Epithelial cell of prostate (primary cell): ENCODE results near the gene DPF3.
"Not testable (repeated sequence)": the region's sequence is repeated elsewhere in the genome, so short reads cannot be mapped to it uniquely, and the experiment has no call there.

Experiments used
- DNase-seq: peaks from one replicate; pipeline ENCODE4 v3.0.0-alpha.2; 2011; ENCODE audit warnings: low read depth, low spot score
- H3K27ac ChIP-seq: fragments of 450-650 bp; 2 replicates; pipeline ENCODE4 v1.5.1; 2017; ENCODE audit warnings: mild to moderate bottlenecking

Gene DPF3

GRCh38 chr14:72748921-72749320, 145.0 kb downstream of the DPF3 start:
- not testable (repeated sequence) for H3K27ac ChIP-seq, DNase-seq

- DNase-seq, result no peak
- no peak overlapping the region for H3K27ac ChIP-seq
Measured at GRCh38 chr14:72747652-72748051, 146.2 kb downstream of the DPF3 start.

GRCh38 chr14:72745991-72746980, 147.6 kb downstream of the DPF3 start:
- DNase-seq, result no peak
- no peak overlapping the region for H3K27ac ChIP-seq

- H3K27ac ChIP-seq, result no peak overlapping the region
- no peak for DNase-seq
Measured at GRCh38 chr14:72745546-72745945, 148.4 kb downstream of the DPF3 start.

- DNase-seq, result no peak
- H3K27ac ChIP-seq, result no peak overlapping the region
Measured at GRCh38 chr14:72744416-72745120, 149.3 kb downstream of the DPF3 start.

GRCh38 chr14:72743626-72744025, 150.3 kb downstream of the DPF3 start:
- H3K27ac ChIP-seq, result no peak overlapping the region
- no peak for DNase-seq

- DNase-seq, result no peak
- no peak overlapping the region for H3K27ac ChIP-seq
Measured at GRCh38 chr14:72742838-72743195, 151.1 kb downstream of the DPF3 start.

- DNase-seq, result no peak
- H3K27ac ChIP-seq, result no peak overlapping the region
Measured at GRCh38 chr14:72742118-72742837, 151.6 kb downstream of the DPF3 start.

- no peak overlapping the region for H3K27ac ChIP-seq
- no peak for DNase-seq
Measured at GRCh38 chr14:72741826-72742117, 152.1 kb downstream of the DPF3 start.

GRCh38 chr14:72740966-72741825, 152.7 kb downstream of the DPF3 start:
- no peak for DNase-seq
- H3K27ac ChIP-seq, result no peak overlapping the region

GRCh38 chr14:72740504-72740961, 153.4 kb downstream of the DPF3 start:
- H3K27ac ChIP-seq, result no peak overlapping the region
- DNase-seq, result no peak

- no peak for DNase-seq
Measured at GRCh38 chr14:72739446-72740405, 154.2 kb downstream of the DPF3 start.

GRCh38 chr14:72738161-72738611, 155.7 kb downstream of the DPF3 start:
- DNase-seq, result no peak
- no peak overlapping the region for H3K27ac ChIP-seq

More at GRCh38 chr14:72739446-72740405, 154.2 kb downstream of the DPF3 start:
- H3K27ac ChIP-seq, result no peak overlapping the region

- no peak for DNase-seq
- no peak overlapping the region for H3K27ac ChIP-seq
Measured at GRCh38 chr14:72737560-72737943, 156.3 kb downstream of the DPF3 start.

- no peak overlapping the region for H3K27ac ChIP-seq
- DNase-seq, result no peak
Measured at GRCh38 chr14:72736786-72737559, 156.9 kb downstream of the DPF3 start.

- no peak for DNase-seq
- H3K27ac ChIP-seq, result no peak overlapping the region
Measured at GRCh38 chr14:72736308-72736707, 157.6 kb downstream of the DPF3 start.

GRCh38 chr14:72732022-72732780, 161.7 kb downstream of the DPF3 start:
- DNase-seq, result no peak

More at GRCh38 chr14:72732022-72732780, 161.7 kb downstream of the DPF3 start:
- no peak overlapping the region for H3K27ac ChIP-seq
